ENCODE results near the gene PIK3C2A. TPM values are rescaled to one million over a fixed set of nuclear protein-coding genes. Genes with fewer than 3 reads are reported as not detected.

PIK3C2A gene
- total RNA-seq, 1 donor from 2014 or later: 29.9 TPM

DNA sequence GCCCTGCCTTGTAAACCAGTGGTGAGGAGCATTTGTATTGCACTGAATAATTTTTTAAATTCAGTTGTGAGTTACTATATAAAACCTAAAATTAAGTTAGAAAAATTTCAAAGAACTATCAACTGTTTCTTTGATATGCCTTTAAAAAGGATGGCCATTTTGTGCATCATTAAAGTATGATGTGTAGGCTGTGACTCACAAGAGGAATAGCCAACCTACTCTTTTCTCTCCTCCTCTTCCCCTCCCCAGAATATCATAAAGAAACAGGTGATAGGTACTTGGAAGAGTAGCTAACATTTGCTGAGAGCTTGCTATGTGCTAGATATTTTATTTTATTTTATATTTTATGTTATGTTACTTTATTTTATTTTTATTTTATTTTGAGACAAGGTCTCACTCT, 10.6 kb upstream of the PIK3C2A start:
- intact Hi-C loops (cut with DNase I): no loop called here
- DNase-seq (ENCODE audit: missing footprints) (no peak), ATAC-seq (no peak)

DNA sequence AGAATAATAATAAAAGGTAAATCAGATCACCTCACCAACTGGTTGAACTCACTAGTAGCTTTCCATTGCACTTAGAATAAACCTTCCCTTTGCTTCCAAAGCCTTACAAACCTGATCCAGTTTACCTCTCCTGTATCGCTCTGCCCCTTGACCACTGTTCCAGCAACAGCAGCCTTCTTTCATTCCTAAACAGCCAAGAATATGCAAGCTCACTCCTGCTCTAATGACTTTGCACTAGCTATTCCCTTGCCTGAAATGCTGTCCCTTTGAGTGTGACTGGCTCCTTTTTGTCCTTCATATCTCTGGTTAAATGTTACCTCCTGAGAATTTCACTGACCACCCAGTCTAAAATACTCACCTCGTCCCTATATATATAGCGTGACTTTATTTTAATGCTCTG, 9.6 kb upstream of the PIK3C2A start:
- ATAC-seq (no peak), DNase-seq (ENCODE audit: missing footprints) (no peak)
- intact Hi-C loops (cut with DNase I): no loop called here

DNA sequence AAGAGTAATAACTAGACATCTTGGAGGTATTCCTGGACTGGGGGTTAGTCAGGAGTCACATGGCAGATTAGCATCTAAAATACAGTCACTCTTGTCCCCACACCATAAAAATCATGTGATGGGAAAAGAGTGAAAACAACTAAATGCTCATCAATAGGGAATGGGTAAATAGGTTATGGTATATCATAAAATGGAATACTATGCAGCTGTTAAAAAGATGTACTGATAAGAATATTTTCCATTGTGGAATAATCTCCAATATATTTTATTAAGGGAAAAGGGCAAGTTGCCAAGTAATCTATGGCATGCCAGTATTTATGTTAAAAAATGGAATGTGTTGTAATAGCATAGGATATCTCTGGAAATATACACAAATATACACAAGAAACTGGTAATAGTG, 6.6 kb upstream of the PIK3C2A start:
- intact Hi-C loops (cut with DNase I): no loop called here
- ATAC-seq (no peak), DNase-seq (ENCODE audit: missing footprints) (no peak)

DNA sequence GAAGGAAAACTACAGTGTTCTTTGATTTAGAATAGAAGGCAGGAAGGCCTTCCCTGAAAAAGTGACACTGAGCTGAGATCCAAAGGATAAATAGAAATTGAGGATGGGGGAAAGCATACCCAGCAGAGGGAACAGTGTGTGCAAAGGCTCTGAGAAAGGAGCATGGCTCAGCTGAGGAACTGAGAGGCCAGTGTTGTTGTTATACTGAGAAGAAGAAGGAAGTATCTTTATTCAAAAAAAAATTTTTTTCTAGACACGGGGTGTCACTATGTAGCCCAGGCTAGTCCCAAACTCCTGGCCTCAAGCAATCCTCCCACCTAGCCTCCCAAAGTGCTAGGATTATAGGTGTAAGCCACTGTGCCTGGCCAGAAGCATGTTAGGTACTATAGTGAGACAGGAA, 3.5 kb upstream of the PIK3C2A start:
- intact Hi-C loops (cut with DNase I): no loop called here
- ATAC-seq (no peak), DNase-seq (ENCODE audit: missing footprints) (no peak)

DNA sequence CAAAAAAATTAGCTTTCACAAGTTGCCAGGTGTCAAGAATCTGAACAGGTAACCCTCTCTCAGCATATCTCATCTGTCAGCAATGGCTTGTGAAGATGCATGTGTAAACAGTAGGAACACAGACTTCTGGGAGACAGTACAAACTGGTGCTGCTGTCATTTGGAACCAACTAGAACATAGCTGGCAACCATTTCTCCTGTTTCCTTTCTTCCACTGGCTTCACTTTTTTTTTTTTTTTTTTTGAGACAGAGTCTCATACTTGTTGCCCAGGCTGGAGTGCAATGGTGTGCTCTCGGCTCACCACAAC, 2.1 kb upstream of the PIK3C2A start:
- ATAC-seq: no peak
- DNase-seq (ENCODE audit: missing footprints): no peak
- intact Hi-C loops (cut with DNase I): loop anchor here (5.0 kb wide), 3 partner anchors 48 to 133 kb away; partner anchors contain the start of genes NUCB2 and RPS13

DNA sequence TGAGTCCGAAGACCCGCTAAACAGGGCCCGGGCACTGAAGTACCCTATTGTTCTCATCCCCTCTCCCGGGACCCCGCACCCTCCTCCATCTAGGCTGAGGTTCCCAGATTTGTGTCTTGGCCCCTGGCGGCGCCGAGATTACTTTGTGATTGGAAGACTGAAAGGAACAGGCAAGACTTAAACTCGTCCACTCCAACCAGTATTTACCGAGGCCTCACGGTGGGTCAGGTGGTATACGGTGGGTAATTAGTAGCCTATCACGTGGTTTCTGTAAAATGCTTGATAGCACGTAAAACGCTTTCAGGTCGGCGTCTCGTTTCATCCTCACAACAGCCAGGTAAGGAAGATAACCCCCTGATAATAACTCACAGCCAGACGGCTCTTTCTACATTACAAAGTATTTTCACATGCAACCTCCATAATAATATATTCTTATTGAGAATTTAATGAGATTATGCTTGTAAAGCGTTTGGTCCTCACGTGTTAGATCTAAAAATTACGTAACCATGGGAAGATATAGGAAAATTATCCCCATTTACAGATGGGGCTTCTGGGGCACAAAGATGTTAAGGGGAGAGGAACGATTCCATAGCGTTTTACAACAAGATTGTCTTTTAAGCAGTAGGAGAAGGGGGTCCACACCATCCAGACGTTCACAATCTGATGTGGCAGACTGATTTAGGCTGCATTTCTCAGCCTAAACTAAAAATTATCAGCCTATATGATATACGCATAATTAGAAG, 642 bp upstream of the PIK3C2A start:
- DNase-seq (ENCODE audit: missing footprints) (no peak), ATAC-seq (peak; percentile 33)
- intact Hi-C loops (cut with DNase I): loop anchor here (5.0 kb wide), 3 partner anchors 46 to 131 kb away; partner anchors contain the start of genes NUCB2 and RPS13

DNA sequence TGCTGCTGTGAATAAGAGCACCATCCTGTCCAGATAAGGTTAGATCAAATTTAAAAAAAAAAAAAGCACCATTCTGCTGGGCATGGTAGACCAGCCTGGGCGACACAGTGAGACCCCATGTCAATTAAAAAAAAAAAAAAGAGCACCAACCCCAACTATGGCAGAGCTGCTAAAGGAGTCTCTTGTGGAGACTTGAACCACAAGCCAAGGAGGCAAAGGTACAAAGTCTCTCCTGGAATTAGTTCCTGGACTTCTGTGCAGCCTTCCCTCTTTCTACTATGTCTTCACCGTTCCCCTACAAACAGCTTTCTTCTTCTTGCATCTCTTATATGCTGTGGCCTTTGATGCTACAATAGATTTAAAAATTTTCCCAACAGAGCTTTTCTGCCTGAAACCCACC, 1.3 kb downstream of the PIK3C2A start:
- intact Hi-C loops (cut with DNase I): loop anchor here (5.0 kb wide), 3 partner anchors 44 to 129 kb away; partner anchors contain the start of genes NUCB2 and RPS13
- ATAC-seq (no peak), DNase-seq (ENCODE audit: missing footprints) (no peak)

DNA sequence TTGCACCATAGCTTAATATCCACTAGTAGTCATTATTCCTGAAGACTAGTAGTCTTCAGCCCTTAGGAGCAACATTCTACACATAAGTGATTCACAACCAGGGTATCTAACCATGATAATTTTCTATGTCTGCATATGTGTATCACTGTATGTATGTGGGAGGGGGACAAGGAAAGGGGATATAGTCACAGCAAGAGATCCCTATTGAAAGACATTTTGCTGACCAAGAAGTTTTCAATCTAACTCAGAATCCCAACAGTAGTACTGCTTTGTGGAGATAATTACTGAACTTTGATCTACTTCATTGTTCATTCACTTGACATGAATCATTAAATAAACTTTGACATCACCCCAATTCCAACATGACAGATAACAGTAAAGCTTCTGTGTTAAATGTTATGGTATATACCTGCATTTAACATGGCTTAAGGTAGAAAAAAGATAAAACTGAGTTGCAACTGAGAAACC, 10.3 kb downstream of the PIK3C2A start:
- ATAC-seq: no peak
- intact Hi-C loops (cut with DNase I): no loop called here
- DNase-seq (ENCODE audit: missing footprints): no peak

DNA sequence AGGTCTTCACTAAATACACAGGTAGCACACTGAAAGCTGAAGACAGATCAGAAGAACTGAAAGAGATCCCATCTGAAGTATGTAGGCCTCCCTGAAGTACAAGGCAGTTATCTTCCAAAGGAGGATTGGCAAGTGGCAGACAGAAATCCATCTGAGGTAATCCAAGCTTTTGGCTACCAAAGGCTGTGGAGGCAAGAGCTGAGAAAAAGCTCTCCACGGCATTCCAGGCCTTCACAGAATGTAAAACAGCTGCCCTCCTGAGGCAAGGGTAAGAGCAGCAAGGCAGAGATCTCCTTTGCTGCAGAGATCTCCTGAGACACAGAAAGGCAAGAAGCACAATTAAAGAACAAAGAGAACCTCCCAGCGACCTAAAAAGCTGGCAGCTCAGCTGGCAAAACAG, 19.1 kb downstream of the PIK3C2A start:
- intact Hi-C loops (cut with DNase I): no loop called here
- ATAC-seq (no peak), DNase-seq (ENCODE audit: missing footprints) (no peak)

DNA sequence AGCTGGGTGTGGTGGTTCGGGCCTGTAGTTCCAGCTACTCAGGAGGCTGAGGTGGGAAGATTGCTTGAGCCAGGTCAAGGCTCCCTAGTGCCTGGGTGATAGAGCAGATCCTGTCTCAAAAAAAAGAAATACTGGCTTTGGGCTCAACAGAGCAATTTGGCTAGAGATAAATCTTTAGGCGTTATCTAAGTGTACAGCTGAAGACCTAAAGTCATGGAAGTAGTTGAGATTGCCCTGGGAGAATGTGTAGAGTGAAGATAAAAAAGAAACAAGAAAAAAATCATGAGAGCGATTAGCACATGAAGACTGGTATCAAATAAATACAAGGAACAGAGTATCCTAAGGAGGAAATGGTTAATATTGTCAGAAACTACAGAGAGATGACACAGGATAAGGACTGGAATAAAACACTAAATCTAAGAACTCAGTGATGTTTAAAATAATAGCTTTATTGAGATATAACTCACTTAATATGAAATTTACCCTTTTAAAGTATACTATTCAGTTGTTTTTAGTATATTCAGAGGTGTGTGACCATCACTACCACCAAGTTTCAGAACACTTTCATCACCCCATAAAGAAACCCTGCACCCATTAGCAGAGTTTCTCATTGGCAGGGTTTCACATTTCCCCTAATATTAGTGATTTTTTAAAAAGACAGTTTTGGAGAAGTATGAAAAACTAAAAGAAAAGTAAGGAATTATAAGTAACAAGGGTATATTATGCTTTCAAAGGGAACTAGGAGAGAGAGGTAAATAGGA, 20.7 kb downstream of the PIK3C2A start:
- DNase-seq (ENCODE audit: missing footprints): no peak
- intact Hi-C loops (cut with DNase I): no loop called here
- ATAC-seq: no peak

DNA sequence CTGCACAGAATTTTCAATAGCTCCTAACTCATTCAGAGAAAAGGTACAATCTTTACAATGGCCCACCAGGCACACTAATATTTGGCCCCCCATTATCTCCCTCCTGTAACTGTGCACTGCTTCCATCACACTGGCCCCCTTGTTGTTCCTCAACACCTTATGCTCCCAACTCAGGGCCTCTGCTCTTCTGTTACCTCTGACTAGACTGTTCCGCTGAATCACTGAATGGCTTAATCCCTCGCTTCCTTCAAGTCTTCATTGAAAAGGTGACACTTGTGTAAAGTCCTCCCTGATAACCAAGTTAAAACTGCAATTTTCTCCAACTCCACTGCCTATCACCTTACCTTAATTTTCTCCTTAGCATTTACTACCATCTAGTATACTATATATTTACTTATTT, 21.8 kb downstream of the PIK3C2A start:
- DNase-seq (ENCODE audit: missing footprints) (no peak), ATAC-seq (no peak)
- intact Hi-C loops (cut with DNase I): no loop called here

DNA sequence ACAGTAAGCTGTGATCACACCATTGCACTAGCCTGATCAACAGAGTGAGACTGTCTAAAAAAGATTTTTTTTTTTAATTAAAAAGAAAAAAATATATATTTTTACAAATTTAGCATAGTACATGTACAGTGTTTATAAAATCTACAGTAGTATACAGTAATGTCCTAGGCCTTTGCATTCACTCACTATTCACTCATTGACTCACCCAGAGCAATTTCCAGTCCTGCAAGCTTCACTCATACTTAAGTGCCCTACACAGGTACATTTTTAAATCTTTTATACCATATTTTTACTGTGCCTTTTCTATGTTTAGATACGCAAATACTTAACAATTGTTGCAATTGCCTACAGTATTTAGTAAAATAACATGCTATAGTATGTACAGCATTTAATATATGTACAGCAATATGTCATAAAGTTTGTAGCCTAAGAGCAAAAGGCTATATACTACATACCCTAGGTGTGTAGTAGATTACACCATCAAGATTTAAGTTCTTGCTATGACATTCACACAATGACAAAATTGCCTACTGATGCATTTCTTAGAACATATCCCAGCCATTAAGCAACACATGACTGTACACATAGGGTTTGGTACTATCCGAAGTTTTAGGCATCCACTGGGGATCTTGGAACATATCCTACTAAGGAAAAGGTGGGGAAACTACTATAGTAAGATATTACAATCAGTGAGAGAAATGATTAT, 22.8 kb downstream of the PIK3C2A start:
- intact Hi-C loops (cut with DNase I): no loop called here
- ATAC-seq: no peak
- DNase-seq (ENCODE audit: missing footprints): no peak

DNA sequence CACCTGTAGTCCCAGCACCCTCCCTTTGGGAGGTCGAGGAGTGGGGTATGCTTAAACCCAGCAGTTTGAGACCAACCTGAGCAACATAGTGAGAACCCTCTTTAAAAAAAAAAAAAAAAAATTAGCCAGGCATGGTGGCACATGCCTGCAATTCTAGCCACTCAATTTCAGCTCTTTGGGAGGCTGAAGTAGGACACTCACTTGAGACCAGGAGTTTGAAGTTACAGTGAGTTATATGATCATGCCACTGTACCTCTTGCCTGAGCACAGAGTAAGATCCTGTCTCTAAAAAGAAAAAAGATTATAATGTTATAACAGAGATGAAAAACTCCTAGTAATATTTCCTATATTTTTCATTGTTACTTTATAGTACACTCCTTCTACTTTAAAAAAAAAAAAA, 23.9 kb downstream of the PIK3C2A start:
- ATAC-seq (no peak), DNase-seq (ENCODE audit: missing footprints) (no peak)
- intact Hi-C loops (cut with DNase I): no loop called here

DNA sequence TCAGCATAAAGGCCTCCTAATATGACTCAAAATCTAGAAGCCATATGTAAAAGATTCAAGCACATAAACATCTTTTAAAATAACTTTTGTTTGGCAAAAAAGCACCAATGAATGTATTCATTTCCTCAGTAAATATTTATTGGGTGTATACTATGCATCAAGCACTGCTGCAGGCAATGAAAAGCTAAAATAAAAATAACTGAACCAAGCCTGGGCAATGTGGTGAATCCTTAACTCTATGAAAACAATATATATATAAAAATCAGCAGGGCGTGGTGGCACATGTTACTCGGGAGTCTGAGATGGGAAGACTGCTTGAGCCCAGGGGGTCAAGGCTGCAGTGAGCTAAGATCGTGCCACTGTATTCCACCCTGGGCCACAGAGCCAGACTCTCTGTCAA, 27.8 kb downstream of the PIK3C2A start:
- DNase-seq (ENCODE audit: missing footprints) (no peak), ATAC-seq (no peak)

DNA sequence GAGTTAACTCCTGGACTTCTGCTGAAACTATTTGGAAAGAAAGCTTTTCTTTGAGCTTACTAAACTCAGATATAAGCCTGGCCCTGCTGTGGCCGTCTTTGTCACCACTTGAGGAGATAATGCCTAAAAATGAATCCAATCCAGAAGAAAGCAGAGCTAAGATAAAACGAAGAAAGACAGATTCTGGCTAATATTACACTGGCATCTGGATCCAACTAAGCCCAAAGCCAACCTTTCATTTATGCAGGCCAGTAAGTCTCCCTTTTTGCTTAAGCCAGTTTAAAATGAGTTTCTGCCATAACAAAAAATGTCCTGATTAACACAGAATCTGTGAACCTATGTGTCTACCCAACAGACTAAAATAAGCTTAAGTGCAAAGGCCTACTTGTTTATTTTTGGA, 34.5 kb downstream of the PIK3C2A start:
- intact Hi-C loops (cut with DNase I): no loop called here
- ATAC-seq: no peak
- no peak for DNase-seq (ENCODE audit: missing footprints)

More for the DNA sequence above, 27.8 kb downstream of the PIK3C2A start:
- intact Hi-C loops (cut with DNase I): no loop called here

DNA sequence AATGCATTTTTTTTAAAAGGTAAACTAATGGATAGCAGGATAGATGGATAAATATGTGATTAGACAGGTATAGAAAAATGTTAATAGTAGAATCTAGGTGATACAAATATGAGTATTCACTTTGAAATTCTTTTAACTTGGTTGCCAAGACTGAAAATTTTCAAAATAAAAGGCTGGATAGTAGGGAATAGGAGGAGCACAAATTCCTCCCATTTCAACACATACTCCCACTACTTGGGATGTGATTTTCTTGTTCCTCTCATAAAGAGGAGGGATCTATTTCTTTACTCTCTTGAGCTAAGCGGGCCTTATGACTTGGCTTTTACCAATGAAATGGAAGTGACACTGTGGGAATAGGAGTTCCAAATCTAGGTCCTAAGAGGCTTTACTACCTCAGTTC, 35.9 kb downstream of the PIK3C2A start:
- no peak for ATAC-seq
- intact Hi-C loops (cut with DNase I): no loop called here
- no peak for DNase-seq (ENCODE audit: missing footprints)

DNA sequence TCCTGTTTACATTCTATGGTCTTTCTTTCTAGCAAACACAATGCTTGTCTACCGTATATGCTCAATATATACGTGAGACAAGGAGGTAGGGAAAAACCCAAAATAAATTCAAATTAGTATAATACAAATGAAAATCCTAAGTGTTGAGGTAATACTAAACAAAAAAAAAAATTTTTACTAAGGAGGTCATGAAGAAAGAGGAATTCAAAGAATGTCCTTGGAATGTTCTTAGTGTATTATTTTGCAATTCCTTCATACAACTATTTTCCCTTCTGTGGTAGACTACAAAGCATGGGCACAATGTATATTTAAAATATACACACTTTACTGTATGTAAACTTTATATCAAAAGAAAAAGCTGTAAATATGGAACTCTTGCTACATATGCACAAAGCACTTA, 36.4 kb downstream of the PIK3C2A start:
- DNase-seq (ENCODE audit: missing footprints) (no peak), ATAC-seq (no peak)
- intact Hi-C loops (cut with DNase I): no loop called here

DNA sequence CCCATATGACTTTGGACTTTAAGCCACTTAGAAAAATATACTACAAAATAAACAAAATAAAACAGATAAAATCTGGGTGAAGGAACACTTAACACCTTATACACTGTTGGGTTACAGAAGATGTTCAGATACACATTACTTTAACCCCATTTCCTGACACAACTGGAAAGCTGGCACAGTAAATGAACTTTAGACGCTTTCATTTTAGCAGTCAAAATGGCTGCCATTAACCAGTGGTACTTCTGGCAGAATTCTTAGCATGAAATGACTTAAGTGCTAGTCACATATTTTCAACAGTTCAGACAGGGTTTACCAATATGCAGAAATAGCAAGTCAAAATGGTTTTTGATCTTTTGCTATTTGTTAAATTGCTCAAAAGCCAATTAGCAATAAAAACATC, 37.9 kb downstream of the PIK3C2A start:
- intact Hi-C loops (cut with DNase I): no loop called here
- no peak for DNase-seq (ENCODE audit: missing footprints)
- ATAC-seq: no peak

DNA sequence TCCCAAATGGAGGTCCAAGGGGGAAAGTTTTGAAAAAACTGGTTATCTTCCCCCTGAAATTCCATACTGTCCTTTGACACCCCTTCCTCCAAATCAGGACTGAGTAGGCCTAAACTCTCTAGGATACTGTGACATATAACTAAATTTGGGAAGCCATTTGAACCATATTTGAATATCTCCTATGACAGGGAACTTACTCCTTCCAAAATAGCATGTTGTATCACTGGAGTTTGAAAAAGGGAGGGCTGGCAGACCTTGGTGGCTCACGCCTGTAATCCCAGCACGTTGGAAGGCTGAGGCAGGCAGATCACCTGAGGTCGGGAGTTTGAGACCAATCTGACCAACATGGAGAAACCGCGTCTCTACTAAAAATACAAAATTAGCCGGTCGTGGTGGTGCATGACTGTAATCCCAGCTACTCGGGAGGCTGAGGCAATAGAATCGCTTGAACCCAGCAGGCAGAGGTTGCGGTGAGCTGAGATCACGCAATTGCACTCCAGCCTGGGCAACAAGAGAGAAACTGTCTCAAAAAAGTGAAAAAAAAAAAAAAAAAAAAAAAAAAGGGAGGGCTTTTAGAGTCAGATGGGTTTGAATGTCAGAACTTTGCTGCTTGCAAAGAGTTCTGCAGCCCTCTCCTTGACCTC, 42.4 kb downstream of the PIK3C2A start:
- no peak for DNase-seq (ENCODE audit: missing footprints)
- intact Hi-C loops (cut with DNase I): no loop called here
- ATAC-seq: no peak
